NCI-H1092 treated with DMSO at 0.1 percent for 48 hours (cell line): ENCODE results near the gene LCN10.
"Not testable (repeated sequence)": the region's sequence is repeated elsewhere in the genome, so short reads cannot be mapped to it uniquely, and the experiment has no call there.

Experiments
- DNase-seq: peaks from one replicate; lab custom pipeline; 2025; lab: John Stamatoyannopoulos, UW

The LCN10 gene

GRCh38 chr9:136771907-136772415 is 29.2 kb upstream of the LCN10 start:
- no peak for DNase-seq

GRCh38 chr9:136769710-136770191 is 27.0 kb upstream of the LCN10 start:
- DNase-seq, result peak; percentile 32

GRCh38 chr9:136766410-136767120 is 23.8 kb upstream of the LCN10 start:
- DNase-seq, result peak; percentile 34

DNA sequence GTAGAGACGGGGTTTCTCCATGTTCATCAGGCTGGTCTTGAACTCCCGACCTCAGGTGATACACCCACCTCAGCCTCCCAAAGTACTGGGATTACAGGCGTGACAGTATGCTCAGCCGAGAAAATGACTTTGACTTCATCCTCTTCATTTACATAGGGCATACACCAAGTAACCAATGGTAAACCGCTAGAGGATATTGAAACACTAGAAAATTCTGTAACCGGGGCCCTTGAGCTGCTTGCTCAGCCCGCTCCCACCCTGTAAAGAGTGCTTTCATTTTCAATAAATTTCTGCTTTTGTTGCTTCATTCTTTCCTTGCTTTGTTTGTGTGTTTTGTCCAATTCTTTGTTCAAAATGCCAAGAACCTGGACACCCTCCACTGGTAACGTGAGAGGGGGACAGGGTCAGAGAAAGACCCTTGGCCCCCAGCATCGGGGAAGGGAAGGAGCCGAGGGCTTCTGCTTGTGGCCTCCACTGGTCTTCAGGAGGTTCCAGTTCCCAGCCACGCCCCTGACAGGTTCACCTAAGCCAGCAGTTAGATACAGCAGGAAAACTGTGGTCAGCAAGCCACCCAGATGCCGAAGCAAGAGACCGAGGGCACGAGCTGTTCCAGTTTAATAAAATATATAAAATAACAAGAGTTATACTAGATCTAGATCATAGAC is 23.1 kb upstream of the LCN10 start:
- DNase-seq, result not testable (repeated sequence)

DNA sequence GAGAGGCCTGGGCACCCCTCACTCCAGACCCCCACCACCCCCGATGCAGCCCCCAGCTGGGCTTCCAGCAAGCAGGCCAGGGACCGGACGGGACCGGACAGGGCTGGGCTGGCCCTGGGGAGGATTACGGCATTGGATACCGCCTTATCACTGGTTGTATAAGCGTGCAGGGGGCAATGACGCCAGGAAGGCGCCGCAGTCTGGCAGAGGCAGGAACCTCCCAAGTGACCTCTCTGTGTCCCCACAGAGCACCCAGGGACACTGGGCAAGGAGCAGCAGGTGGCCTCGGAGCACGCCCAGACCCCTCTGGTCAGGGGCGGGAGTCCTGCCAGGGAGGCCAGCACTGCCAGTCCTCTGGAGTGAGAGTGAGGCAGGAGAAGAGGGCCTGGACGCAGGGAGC is 22.3 kb upstream of the LCN10 start:
- no peak for DNase-seq

- DNase-seq, result peak; percentile 50
Measured at GRCh38 chr9:136764301-136764891, 21.7 kb upstream of the LCN10 start, which contains the start of gene LCN15. TSS of gene LCN15 (minus strand) at chr9:136764518. CDS start at chr9:136764488, 30 bp downstream.

- DNase-seq, result no peak
Measured at GRCh38 chr9:136763649-136764035, 20.9 kb upstream of the LCN10 start.

DNA sequence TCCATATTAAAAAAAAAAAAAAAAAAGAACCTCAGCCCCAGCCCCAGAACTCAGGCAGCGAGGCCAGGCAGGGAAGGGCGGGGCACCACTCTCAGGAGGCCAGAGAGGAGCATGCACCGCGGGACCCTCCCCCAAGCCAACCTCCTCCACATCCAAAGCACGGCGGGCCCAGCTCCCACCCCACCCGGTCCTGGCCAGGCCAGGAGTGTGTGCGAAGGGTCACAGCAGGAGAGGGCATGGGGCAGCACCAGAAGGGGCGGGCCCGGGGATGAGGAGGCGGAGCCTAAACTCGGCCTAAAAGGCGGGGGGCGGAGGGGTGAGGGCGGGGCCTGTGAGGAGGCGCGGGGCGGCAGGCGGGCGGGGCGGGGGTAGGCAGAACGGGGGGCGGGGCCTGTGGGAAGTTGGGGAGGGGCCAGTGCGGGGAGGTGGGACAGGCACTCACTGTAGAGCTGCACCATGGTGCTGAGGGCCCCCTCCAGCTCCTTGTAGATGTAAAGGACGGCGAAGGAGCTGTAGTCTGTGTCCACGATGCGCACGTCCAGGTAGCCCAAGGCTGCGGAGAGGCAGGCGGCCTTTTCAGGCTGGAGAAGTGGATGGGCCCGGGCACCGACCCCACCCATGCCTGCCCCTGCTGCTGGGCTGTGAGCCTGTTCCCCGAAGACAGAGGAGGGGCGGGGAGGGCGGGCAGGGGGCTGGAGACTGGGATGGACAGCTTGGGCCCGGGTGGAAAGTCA is 20.3 kb upstream of the LCN10 start:
- no peak for DNase-seq

DNA sequence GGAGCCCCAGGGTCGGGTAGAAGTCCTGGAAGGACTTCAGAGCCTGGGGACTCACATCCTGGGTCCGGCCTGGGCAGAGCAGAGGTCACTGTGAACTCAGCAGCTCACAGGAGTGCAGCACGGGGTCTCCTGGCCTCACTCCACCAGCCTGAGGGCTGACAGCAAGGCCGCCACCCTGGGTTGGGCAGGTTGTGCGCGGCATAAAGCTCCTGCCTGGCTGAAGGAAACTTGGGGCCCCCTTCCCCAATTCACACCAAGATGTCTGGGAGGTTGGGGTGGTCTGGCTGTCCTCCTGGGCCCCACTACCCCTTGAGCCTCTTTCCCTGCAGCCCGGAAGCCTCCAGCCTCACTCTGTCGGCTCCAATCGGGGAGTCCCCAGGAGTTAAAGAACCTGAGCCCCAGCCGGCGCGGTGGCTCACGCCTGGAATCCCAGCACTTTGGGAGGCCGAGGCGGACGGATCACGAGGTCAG is 19.5 kb upstream of the LCN10 start:
- DNase-seq, result no peak

- no peak for DNase-seq
Measured at GRCh38 chr9:136761545-136761981, 18.8 kb upstream of the LCN10 start.

GRCh38 chr9:136760834-136761544 is 18.2 kb upstream of the LCN10 start:
- DNase-seq, result peak; percentile 34

DNA sequence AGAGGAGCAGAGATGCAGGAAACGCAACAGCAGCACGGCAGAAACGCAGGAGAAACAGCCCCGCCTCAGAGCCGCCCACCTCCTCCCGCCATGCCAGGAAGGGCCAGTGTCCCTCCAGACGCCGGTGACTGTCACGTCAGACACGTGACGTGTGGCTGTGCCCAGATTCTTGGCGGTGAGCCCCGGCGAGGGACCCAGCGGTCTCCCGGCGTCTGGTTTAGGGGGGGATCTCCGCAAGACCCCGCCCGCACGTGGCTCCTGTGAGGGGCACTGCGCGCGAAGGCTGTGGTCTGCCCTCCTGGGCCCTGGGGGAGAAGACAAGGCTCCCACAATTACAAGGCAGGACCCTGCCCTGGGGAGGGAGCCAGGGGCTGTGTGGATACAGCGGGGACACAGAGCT is 17.7 kb upstream of the LCN10 start:
- no peak for DNase-seq

DNA sequence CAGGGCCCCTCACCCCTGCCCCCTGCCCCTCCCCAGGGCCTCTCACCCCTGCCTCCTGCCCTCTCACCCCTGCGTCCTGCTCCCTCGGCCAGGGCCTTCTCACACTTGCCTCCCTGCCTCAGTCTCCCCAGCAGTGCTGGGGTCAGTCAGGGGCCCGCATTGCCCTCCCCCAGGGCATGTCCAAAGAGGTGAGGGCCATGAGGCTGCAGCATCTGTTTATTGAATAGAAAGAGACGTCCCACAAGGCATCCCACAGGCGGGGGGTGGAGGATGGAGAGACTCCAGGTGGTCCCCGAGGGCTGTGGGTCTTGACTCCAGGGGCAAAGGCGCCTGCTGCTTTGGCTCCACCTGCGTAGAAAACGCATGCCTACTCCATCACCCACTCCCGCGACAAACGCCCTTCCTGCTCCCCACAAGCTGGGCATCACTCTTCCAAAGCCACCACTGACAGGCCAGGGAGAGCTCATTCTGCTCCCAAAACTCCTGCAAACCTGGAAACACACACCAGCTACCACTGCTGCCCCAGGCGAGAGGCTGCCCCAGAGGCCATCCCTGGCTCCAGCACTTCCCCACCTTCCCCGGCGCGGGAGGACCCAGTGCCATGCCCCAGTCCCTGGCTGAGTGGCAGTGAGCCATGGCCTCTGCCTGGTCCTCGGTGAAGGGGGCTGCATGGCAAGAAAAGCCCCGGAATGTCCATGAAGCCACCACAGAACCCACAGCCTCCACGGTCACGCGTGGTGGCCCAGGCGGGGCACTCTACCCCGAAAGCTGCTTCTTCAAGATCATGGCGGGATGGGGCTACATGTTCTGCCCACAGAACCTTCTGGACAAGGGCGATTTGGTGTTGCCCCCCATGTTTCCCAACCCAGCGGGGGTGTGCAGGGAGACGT is 16.9 kb upstream of the LCN10 start:
- no peak for DNase-seq

DNA sequence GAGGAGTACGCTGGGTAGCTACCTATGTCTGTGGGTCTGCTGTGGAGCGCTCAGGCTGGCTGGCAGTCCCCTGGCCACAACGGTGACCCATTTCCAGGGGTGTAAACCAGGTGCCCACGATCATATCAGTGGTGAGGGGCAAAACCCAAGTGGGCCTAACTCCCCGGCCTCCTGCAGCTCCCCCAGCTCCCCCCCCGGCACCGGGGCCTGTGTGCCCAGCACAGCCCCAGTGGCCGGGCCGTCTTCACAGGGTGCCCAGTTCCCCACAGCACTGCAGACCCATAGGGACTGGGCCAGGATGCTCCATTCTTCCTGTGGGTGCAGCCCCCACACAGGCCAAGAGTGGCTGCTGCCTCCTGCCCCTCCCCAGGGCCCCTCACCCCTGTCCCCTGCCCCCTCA is 16.3 kb upstream of the LCN10 start:
- DNase-seq, result no peak

GRCh38 chr9:136757751-136758140 is 15.0 kb upstream of the LCN10 start:
- DNase-seq, result no peak

DNA sequence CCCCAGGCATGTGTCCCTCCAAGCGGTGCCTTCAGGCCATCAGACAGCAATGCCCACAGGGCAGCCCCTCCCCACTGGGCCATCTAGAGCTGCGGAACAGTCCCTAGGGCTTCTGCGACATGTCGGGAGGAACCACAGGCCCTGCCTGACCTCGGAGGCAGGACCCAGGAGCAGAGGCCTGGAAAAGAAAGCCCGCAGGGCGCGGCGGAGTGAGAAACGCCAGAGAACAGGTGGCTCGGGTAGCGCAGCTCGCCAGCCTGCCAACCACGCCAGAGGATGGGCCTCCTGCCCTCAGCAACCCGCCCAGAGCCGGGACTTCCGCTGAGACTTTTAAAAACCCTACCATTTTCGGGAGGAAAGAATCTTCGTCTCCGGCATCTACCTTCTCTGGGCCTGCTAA is 14.6 kb upstream of the LCN10 start:
- DNase-seq, result no peak

- no peak for DNase-seq
Measured at GRCh38 chr9:136756836-136757235, 14.1 kb upstream of the LCN10 start.

DNA sequence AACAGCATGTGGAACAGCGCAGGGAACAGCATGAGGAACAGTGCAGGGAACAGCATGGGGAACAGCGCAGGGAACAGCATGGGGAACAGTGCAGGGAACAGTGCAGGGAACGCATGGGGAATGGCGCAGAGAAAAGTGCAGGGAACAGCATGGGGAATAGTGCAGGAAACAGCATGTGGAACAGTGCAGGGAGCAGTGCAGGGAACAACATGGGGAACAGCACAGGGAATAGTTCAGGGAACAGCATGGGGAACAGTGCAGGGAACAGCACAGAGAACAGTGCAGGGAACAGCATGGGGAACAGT is 13.3 kb upstream of the LCN10 start:
- no peak for DNase-seq

DNA sequence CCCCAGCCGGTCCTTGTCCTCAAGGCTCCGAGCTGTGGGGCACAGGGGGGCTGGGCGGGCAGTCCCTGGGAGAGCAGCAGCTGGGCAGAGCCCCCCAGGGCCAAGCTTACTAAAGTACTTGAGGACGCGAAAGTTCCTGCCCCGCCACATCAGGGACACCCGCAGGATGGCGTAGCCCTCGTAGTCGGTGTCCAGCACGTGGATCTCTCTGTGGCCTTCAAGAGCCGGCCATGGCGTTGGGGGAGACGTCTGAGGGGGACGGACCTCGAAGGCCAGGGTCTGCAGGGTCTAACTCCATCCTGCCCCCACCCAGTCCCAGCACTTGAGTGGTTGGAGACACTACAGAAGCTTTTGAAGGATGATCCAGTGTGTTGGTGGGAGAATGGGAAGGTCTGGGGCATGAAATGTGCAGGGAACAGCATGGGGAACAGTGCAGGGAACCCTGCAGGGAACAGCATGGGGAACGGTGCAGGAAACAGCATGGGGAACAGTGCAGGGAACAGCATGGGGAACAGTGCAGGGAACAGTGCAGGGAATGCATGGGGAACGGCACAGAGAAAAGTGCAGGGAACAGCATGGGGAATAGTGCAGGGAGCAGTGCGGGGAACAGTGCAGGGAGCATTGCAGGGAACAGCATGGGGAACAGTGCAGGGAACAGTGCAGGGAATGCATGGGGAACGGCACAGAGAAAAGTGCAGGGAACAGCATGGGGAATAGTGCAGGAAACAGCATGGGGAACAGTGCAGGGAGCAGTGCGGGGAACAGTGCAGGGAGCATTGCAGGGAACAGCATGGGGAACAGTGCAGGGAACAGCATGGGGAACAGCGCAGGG is 12.8 kb upstream of the LCN10 start:
- DNase-seq, result not testable (repeated sequence)
